HFFc6 (cell line): ENCODE measurements around the gene WDR35. TPM values are rescaled to one million over a fixed set of nuclear protein-coding genes. Genes with fewer than 3 reads are reported as not detected.
"Not testable (repeated sequence)": the region's sequence is repeated elsewhere in the genome, so short reads cannot be mapped to it uniquely, and the experiment has no call there.

Experiments used
- DNase-seq: peaks from one replicate; pipeline ENCODE4 v3.0.0-alpha.2; 2018
- H3K27ac Mint-ChIP-seq: 2 replicates; pipeline ENCODE4 v1.8.0; 2020; ENCODE audit warnings: mild to moderate bottlenecking, mixed read lengths
- H3K27me3 Mint-ChIP-seq: 2 replicates; pipeline ENCODE4 v1.8.0; 2021; ENCODE audit warnings: mild to moderate bottlenecking, moderate library complexity, mixed read lengths; ENCODE audit not compliant: insufficient read depth
- H3K36me3 Mint-ChIP-seq: 2 replicates; pipeline ENCODE4 v1.8.0; 2021; ENCODE audit warnings: low read depth, mixed read lengths
- H3K4me1 Mint-ChIP-seq: 2 replicates; pipeline ENCODE4 v1.8.0; 2020; ENCODE audit warnings: low read depth, mixed read lengths
- H3K4me3 Mint-ChIP-seq: 2 replicates; pipeline ENCODE4 v1.8.0; 2020; ENCODE audit warnings: mild to moderate bottlenecking, moderate library complexity, mixed read lengths
- H3K9me3 Mint-ChIP-seq: 2 replicates; pipeline ENCODE4 v1.8.0; 2020; ENCODE audit warnings: mild to moderate bottlenecking, mixed read lengths
- total RNA-seq, 6 experiments: library from RNA; stranded (reverse); fragmentation: NEBNext Ultra II Directional; extraction: Animal tissue kit (Norgen Biotek cat#: 25700); gene quantifications; 2 replicates in 1 of 6; 3 replicates in 5 of 6; pipeline ENCODE4 v1.2.3, GENCODE V29; 2021
- TF ChIP-seq, protein P1 (sequence below): fragments of 200-600 bp; sonication (generic); IDR thresholded peaks from 2 replicates; pipeline ENCODE4 v1.5.0; 2021; ENCODE audit warnings: antibody characterized with exemption, mild to moderate bottlenecking

Gene WDR35
- total RNA-seq, 6 experiments from 2014 or later = 4.5 to 5.4 (median 5.2) TPM

DNA sequence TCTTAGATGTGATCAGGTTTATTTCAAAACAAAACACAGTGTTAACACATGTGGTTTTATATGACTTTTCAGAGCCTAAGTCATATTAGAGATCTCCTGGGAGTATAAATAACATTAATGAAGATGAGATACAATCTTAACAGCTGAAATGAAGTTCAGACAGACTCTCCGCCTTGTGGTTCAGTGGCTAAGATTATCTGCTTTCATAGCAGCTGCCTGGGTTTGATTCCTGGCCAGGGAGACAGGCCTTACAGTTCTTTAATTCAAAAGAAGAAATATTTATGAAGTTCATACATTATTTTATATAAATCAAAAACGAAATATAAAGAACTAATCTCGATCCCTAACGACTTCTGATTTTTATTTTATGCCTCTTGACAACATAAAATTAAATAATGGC is 52.9 kb downstream of the WDR35 start:
- Mint-ChIP-seq H3K9me3 (no peaks in the 10 kb centered on the region), H3K4me3 (no peak overlapping the region), H3K36me3 (peaks cover 9% of the 10 kb centered on the region; the same call in 1 of the 2 replicates), H3K27ac (no peak overlapping the region), H3K27me3 (no peaks in the 10 kb centered on the region), H3K4me1 (peaks cover 16% of the 10 kb centered on the region)
- TF ChIP-seq, protein P1, sequence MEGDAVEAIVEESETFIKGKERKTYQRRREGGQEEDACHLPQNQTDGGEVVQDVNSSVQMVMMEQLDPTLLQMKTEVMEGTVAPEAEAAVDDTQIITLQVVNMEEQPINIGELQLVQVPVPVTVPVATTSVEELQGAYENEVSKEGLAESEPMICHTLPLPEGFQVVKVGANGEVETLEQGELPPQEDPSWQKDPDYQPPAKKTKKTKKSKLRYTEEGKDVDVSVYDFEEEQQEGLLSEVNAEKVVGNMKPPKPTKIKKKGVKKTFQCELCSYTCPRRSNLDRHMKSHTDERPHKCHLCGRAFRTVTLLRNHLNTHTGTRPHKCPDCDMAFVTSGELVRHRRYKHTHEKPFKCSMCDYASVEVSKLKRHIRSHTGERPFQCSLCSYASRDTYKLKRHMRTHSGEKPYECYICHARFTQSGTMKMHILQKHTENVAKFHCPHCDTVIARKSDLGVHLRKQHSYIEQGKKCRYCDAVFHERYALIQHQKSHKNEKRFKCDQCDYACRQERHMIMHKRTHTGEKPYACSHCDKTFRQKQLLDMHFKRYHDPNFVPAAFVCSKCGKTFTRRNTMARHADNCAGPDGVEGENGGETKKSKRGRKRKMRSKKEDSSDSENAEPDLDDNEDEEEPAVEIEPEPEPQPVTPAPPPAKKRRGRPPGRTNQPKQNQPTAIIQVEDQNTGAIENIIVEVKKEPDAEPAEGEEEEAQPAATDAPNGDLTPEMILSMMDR = no peak
- DNase-seq = no peak

DNA sequence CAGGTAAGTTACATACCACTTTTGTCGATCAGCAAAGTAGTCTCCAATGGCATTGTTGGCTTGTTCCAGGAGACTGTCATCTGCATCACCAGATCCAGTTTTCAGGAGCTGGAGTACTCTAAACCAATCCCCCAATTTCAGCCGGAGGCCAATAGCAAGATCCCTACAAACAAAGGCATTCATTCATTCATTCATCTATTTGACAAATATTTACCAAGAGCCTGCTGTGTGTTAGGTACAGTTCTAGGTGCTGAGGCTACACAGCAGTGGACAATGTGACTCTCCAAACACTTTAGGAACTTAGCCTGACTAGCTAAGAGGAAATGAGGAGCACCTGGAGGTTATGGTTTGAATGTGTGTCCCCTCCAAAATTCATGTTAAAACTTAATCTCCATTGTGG is 53.7 kb downstream of the WDR35 start:
- Mint-ChIP-seq H3K36me3 (peaks cover 9% of the 10 kb centered on the region; the same call in 1 of the 2 replicates), H3K4me1 (peaks cover 16% of the 10 kb centered on the region)

DNA sequence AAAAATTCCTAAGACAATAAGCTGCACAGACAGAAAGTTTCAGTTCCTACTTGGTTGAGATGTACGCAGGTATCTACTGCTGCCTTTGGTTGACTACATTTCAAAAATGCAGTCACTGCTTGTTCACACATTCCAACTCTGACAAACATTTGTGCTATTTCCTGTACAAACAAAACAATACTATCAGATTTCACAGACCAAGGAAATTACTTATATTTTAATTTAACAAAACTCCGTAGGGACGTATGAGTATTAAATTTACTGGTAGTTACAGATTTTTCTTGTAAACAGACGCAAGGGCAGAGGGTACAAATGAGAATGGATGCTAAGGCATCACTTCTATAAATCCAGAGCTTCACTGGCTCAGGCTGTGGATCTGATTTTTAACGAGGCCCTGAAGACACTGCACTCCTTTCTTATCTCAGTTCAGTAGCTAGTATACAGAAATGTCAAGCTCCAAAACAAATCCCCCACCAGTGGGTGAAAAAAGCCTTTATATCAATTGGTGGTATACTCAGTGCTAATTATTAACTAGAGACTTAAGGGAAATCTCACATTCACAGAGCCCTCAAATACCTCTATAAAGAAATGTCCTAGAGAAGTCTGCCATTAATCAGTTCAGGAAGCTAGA is 56.4 kb downstream of the WDR35 start:
- Mint-ChIP-seq H3K27me3 (no peaks in the 10 kb centered on the region), H3K9me3 (peaks cover 5% of the 10 kb centered on the region), H3K36me3 (peaks cover 19% of the 10 kb centered on the region), H3K4me1 (peaks cover 16% of the 10 kb centered on the region), H3K27ac (peak overlapping the region; percentile 79), H3K4me3 (peak overlapping the region; percentile 70)
- peak; percentile 60 for DNase-seq
- TF ChIP-seq, protein P1 = no peak

More for the DNA sequence above, 53.7 kb downstream of the WDR35 start:
- H3K27me3 Mint-ChIP-seq = no peaks in the 10 kb centered on the region
- no peak overlapping the region for H3K4me3 Mint-ChIP-seq
- DNase-seq = no peak
- no peaks in the 10 kb centered on the region for H3K9me3 Mint-ChIP-seq
- TF ChIP-seq, protein P1 = no peak
- H3K27ac Mint-ChIP-seq = no peak overlapping the region

DNA sequence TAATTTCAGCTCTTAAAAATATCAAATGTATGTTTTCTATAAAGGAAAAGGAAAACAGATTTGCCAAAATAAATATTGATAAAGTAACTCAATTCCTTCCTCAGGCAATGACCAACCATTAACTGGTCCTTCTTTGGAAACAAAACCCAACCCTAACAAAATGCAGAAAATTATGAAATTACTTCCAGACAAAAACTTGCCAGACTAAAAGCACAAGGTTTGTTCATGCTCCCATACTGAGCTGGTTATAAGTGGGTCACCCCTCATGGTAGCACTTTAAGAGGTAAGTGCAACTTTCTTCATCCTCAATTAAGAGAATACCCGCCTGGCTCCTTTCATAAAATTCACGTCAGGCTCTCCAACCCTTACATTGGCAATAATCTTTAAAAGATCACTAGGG is 57.0 kb downstream of the WDR35 start:
- H3K4me1 Mint-ChIP-seq = peaks cover 16% of the 10 kb centered on the region
- peak overlapping the region; percentile 70 for H3K4me3 Mint-ChIP-seq
- H3K27me3 Mint-ChIP-seq = no peaks in the 10 kb centered on the region
- TF ChIP-seq, protein P1 = no peak
- DNase-seq = no peak
- peaks cover 24% of the 10 kb centered on the region for H3K36me3 Mint-ChIP-seq
- H3K9me3 Mint-ChIP-seq = peaks cover 8% of the 10 kb centered on the region
- peak overlapping the region; percentile 79 for H3K27ac Mint-ChIP-seq

DNA sequence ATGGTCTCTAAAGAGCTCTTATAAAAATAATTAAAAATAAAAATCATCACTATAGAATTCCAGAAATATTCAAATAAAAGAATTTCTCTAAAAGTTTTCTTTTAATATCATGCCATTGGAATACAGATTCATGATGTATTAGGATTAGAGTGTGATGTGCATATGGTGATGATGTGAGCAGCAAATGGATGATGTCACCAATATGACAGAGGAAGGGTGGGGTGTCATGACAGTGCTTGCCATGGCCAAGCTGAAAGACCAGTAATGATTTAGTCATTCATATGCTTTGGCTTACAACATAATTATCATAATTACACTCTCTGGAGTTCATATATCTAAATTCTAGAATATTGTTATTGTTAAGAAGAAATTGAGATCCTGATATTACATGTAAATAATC is 60.7 kb downstream of the WDR35 start:
- peaks cover 39% of the 10 kb centered on the region for H3K36me3 Mint-ChIP-seq
- TF ChIP-seq, protein P1 = no peak
- H3K9me3 Mint-ChIP-seq = peaks cover 18% of the 10 kb centered on the region
- H3K4me3 Mint-ChIP-seq = no peak overlapping the region
- no peak overlapping the region for H3K27ac Mint-ChIP-seq
- no peak for DNase-seq
- H3K27me3 Mint-ChIP-seq = no peaks in the 10 kb centered on the region
- H3K4me1 Mint-ChIP-seq = peaks cover 15% of the 10 kb centered on the region

DNA sequence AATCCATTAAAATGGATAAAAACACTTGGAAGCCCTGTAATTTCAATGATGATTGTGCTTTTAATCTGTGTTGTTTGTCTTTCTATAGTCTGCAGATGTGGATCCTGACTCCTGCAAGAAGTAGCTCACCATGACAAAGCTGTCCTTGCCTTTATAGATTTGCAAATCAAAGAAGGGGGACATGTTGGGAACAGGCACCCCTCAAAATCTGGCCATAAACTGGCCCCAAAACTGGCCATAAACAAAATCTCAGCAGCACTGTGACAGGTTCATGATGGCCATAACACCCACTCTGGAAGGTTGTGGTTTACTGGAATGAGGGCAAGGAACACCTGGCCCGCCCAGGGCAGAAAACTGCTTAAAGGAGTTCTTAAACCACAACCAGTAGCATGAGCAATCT is 62.1 kb downstream of the WDR35 start:
- peaks cover 18% of the 10 kb centered on the region for H3K9me3 Mint-ChIP-seq

DNA sequence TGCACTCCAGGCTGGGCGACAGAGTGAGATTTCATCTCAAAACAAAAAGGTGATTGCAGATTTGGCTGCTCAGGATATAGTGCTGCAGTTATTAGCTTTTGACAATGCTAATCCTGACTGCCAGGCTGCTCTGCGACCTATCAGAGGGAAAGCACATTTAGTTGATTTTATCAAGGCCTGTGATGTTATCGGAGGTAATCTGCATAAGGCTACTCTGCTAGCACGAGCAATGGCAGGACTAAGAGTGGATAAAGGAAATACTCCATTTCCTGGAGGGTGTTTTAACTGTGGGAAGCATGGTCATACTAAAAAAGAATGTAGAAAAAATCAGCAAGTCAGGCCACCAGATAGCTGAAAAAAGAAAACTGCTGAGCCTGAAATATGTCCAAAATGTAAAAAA is 65.4 kb downstream of the WDR35 start:
- Mint-ChIP-seq H3K9me3 (peaks cover 18% of the 10 kb centered on the region), H3K36me3 (peaks cover 51% of the 10 kb centered on the region)
- H3K4me3 Mint-ChIP-seq, H3K27ac Mint-ChIP-seq, H3K4me1 Mint-ChIP-seq, H3K27me3 Mint-ChIP-seq, DNase-seq: not testable (repeated sequence)

More for the DNA sequence above, 62.1 kb downstream of the WDR35 start:
- not testable (repeated sequence) for DNase-seq, H3K4me3 Mint-ChIP-seq, H3K27me3 Mint-ChIP-seq, H3K4me1 Mint-ChIP-seq, H3K27ac Mint-ChIP-seq
- peaks cover 39% of the 10 kb centered on the region for H3K36me3 Mint-ChIP-seq

DNA sequence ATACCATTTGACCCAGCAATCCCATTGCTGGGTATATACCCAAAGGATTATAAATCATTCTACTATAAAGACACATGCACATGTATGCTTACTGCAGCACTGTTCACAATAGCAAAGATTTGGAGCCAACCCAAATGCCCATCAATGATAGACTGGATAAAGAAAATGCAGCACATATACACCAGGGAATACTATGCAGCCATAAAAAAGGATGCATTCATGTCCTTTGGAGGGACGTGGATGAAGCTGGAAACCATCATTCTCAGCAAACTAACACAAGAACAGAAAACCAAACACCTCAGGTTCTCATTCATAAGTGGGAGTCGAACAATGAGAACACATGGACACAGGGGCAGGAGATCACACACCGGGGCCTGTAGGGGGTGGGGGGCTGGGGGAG is 67.7 kb downstream of the WDR35 start:
- H3K4me3 Mint-ChIP-seq, H3K9me3 Mint-ChIP-seq, H3K27ac Mint-ChIP-seq, H3K4me1 Mint-ChIP-seq, H3K27me3 Mint-ChIP-seq, DNase-seq: not testable (repeated sequence)
- peaks cover 42% of the 10 kb centered on the region for H3K36me3 Mint-ChIP-seq
